Ascending aorta (tissue), 2 donors: ENCODE measurements around the gene DTX3. TPM values are rescaled to one million over a fixed set of nuclear protein-coding genes. Genes with fewer than 3 reads are reported as not detected.

Experiments
- DNase-seq, 2 donors: peaks; one replicate each; pipeline ENCODE4 v3.0.0-alpha.2; 2019; ENCODE audit warnings: low spot score in 2 of 2
- H3K27ac ChIP-seq, 2 donors: fragments of 200-600 bp; sonication (generic); one replicate each; pipeline ENCODE4 v1.5.1; 2016 to 2017; ENCODE audit warnings: mild to moderate bottlenecking in 1 of 2
- H3K27me3 ChIP-seq: fragments of 200-600 bp; sonication (generic); one replicate; pipeline ENCODE4 v1.5.1; 2017
- H3K36me3 ChIP-seq, 2 donors: fragments of 200-600 bp; sonication (generic); one replicate each; pipeline ENCODE4 v1.5.1; 2016
- H3K4me1 ChIP-seq, 2 donors: fragments of 200-600 bp; sonication (generic); one replicate each; pipeline ENCODE4 v1.5.1; 2016 to 2017; ENCODE audit warnings: mild to moderate bottlenecking in 1 of 2
- H3K4me3 ChIP-seq, 2 donors: fragments of 200-600 bp; sonication (generic); one replicate each; pipeline ENCODE4 v1.5.1; 2016 to 2017; ENCODE audit warnings: mild to moderate bottlenecking in 1 of 2
- H3K9me3 ChIP-seq, 2 donors: fragments of 200-600 bp; sonication (generic); one replicate each; pipeline ENCODE4 v1.5.1; 2016
- intact Hi-C: fragments of 100-400 bp; cut with DNase I; formaldehyde crosslinking; loops from one replicate; pipeline ENCODE4 v1.15.1; 2023
- total RNA-seq: library from RNA; depleted of rRNA; stranded (reverse); fragments of >200 nt; gene quantifications from one replicate; pipeline ENCODE4 v1.1.0, GENCODE V29; 2016
- TF ChIP-seq, protein P1 (sequence below), 3 experiments: fragments of 200-600 bp in 2 of 3; fragments of 450-650 bp in 1 of 3; sonication (generic) in 2 of 3; IDR thresholded peaks; one replicate each; pipeline ENCODE4 v1.5.1; 2016 to 2019; ENCODE audit warnings: antibody characterized with exemption in 3 of 3, mild to moderate bottlenecking in 1 of 3, moderate library complexity in 1 of 3

Gene DTX3
- total RNA-seq, 1 donor from 2014 or later: 33.5 TPM

DNA sequence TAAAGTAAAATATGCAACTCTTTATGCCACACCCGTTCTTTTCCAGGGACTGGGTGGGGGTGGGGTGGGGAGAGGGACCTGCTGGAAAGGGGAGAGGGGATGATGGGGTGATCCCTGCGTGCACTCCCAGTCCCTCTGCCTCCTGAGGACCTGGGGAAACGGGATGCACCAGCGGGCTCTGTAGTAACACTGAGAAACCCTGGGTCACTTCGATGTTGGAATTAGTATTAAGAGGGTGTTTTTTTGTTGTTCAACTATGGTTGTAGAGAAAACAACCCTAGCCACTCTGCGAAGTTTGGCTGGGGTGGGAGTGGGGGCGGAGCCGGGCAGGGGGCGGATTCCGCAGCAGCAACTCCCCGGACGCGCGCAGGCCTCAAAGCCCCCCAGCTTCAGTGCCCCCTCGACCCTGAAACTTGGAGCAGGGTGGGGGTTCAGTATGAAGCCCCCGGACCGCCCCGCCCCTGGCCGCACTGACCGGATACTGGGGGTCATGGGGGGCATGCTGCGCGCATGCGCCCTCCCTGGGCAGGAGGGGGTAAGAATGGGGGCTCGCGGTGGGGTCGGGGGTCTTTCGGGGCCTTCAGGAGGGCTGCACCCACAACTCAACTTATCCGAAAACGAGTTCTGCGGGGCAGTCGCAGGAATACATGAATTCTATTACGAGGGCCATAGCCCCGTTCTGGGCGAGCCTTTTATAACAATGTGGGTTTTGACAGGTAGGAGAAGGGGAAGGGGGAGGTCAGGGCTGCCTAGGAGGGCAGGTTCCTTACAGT, 5.3 kb downstream of the DTX3 start:
- Histone ChIP-seq H3K36me3 (peaks cover 6 to 26% of the 10 kb centered on the region in 2 donors), H3K27me3 (no peaks in the 10 kb centered on the region), H3K27ac (peak overlapping the region; percentile 87 to 97), H3K9me3 (no peaks in the 10 kb centered on the region), H3K4me3 (peak overlapping the region; percentile 70 to 88), H3K4me1 (peaks cover 6 to 45% of the 10 kb centered on the region in 2 donors)
- intact Hi-C loops: loop anchor here (2.0 to 5.0 kb wide), 2 partner anchors 19 to 82 kb away; partner anchors contain the start of genes OS9 and PIP4K2C
- TF ChIP-seq, protein P1, sequence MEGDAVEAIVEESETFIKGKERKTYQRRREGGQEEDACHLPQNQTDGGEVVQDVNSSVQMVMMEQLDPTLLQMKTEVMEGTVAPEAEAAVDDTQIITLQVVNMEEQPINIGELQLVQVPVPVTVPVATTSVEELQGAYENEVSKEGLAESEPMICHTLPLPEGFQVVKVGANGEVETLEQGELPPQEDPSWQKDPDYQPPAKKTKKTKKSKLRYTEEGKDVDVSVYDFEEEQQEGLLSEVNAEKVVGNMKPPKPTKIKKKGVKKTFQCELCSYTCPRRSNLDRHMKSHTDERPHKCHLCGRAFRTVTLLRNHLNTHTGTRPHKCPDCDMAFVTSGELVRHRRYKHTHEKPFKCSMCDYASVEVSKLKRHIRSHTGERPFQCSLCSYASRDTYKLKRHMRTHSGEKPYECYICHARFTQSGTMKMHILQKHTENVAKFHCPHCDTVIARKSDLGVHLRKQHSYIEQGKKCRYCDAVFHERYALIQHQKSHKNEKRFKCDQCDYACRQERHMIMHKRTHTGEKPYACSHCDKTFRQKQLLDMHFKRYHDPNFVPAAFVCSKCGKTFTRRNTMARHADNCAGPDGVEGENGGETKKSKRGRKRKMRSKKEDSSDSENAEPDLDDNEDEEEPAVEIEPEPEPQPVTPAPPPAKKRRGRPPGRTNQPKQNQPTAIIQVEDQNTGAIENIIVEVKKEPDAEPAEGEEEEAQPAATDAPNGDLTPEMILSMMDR (IDR thresholded peaks at IDR 0.05): no peak
- no peak for DNase-seq

DNA sequence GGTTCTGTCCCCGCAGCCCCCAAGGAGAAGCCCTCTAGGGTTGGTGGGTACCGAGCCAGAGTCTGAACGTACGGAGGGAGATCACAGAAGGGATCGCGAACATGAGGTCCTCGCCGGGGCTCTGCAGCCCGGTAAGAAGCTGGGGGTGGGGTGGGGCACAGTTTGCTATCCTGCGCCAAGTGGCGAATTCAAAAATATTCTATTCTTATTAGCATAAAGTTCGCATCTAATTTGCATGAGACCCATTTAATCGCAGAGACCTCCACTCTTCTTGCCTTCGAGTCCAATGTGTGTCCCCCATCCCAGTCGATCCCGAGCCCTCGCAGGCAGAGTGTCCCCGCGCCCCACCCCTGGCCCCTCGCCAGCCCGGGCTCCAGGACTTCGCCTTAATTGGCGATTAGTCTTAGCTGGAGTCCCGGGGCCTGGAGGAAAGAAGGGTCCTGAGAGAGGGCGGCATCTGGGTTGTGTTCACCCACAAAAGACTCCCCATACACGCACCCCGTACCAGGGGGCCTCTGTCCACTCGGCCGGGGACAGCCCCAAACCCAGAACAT, 6.0 kb downstream of the DTX3 start:
- Histone ChIP-seq H3K27ac (peak overlapping the region; percentile 87 to 97), H3K4me3 (peak overlapping the region; percentile 70 to 88), H3K27me3 (no peaks in the 10 kb centered on the region), H3K36me3 (peaks cover 13 to 33% of the 10 kb centered on the region in 2 donors), H3K4me1 (peaks cover 6 to 41% of the 10 kb centered on the region in 2 donors), H3K9me3 (no peaks in the 10 kb centered on the region)
- DNase-seq: peak in 1 of 2 donors; percentile 83
- TF ChIP-seq, protein P1 (IDR thresholded peaks at IDR 0.05): no peak
- intact Hi-C loops: loop anchor here (2.0 to 5.0 kb wide), 2 partner anchors 20 to 82 kb away; partner anchors contain the start of genes OS9 and PIP4K2C

DNA sequence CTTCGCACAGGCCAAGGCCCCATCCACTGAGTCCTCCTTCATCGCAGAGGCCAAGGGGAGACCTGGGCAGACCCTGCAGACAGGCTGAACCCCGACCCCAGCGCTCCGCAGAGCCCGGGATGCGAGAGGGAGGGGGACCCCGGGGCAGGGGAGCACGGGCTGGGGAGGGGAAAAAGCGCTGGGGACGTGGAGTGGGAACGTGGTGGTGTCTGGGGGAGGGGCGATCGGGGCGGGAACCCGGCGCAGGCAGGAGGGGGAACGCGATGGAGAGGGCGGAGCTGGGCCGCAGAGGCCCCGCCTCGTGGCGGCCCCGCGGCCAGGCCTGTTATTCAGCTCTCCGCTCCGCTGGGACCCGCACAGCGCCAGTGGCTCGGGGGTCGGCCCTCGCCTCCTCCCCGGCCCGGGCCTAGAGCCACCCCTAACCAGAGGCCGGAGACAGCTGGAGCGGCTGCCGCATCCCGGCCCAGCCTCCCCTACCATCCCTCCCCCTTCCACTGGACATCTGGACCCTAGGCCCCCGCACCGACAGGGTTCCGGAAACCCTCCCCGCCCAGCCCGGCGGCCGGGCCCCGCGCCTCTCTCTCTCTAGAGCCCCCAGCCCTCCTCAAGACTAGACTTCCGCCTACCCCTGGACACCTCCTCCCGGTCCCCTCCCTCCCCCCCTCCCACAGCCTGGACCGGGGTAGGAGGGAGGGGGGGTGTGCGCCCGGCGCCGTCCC, 6.6 kb downstream of the DTX3 start, which contains the start of gene ARHGEF25:
Gene ARHGEF25 (plus strand): TSS at position 328 of the 719 bp plus-strand sequence. CDS start 460 bp downstream, outside the sequence.
- Histone ChIP-seq H3K36me3 (peaks cover 17 to 39% of the 10 kb centered on the region in 2 donors), H3K27me3 (no peaks in the 10 kb centered on the region), H3K9me3 (no peaks in the 10 kb centered on the region), H3K4me3 (peak within 1 kb of the TSS; percentile 70 to 88), H3K27ac (peak within 1 kb of the TSS; percentile 87 to 97), H3K4me1 (peaks cover 6 to 39% of the 10 kb centered on the region in 2 donors)
- TF ChIP-seq, protein P1 (IDR thresholded peaks at IDR 0.05): no peak
- intact Hi-C loops: loop anchor here (2.0 to 5.0 kb wide), 2 partner anchors 20 to 81 kb away; partner anchors contain the start of genes OS9 and PIP4K2C
- DNase-seq: peak in 1 of 2 donors; percentile 86

DNA sequence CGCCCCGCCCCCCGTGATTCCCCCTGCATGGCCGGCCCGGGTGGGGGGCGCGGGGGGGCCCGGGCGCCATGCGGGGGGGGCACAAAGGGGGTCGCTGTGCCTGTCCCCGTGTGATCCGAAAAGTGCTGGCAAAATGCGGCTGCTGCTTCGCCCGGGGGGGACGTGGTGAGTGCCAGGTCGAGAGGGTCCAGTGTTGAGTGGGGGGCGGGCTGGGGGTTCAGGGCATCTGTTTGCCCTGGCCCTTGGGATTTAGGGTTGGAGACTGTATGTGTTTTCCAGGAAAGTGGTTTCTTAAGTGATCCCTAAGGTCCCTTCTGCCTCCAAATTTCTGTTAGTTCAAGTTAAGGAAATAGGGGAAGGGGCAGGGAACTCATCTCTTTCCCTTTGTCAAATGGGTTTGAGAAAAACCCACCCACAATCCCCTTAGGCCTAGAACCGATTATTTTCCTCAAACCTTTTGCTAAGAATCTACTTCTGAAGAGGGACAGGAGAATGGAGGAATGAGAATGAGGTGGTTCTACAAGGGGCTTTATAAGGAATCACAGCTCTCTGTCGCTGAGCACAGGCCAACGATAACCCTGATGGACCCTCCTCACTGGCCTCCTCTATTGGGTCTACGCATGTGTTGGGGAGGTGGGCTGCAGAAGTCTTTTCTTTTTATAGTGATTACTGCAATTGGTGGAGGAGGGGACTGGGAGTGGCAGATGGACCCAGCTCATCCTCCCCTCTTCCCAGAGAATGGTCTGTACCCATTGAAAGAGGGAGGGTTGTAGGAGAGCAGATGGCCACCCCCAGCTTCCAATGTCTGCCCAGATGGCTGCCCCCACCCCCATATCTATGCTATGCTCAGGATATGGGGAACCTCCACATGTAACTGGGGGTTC, 7.4 kb downstream of the DTX3 start:
- Histone ChIP-seq H3K4me3 (peak overlapping the region; percentile 70 to 88), H3K9me3 (no peaks in the 10 kb centered on the region), H3K27ac (peak overlapping the region; percentile 87 to 97), H3K4me1 (peaks cover 6 to 39% of the 10 kb centered on the region in 2 donors), H3K27me3 (no peaks in the 10 kb centered on the region), H3K36me3 (peaks cover 25 to 44% of the 10 kb centered on the region in 2 donors)
- no peak for DNase-seq
- intact Hi-C loops: loop anchor here (2.0 to 5.0 kb wide), 2 partner anchors 21 to 80 kb away; partner anchors contain the start of genes OS9 and PIP4K2C
- TF ChIP-seq, protein P1 (IDR thresholded peaks at IDR 0.05): no peak
